NT2/D1 (cell line): Measurements from ENCODE around the gene HOMEZ.

ENCODE experiments used
- DNase-seq: peaks from one replicate; pipeline ENCODE4 v3.0.0-alpha.2; 2011; ENCODE audit warnings: low read depth, low spot score
- H3K27me3 ChIP-seq: 2 replicates; pipeline ENCODE4 v1.6.0; 2011; ENCODE audit warnings: mild to moderate bottlenecking; ENCODE audit not compliant: insufficient read length, insufficient read depth
- H3K36me3 ChIP-seq: 2 replicates; pipeline ENCODE4 v1.6.1; 2011; ENCODE audit warnings: mild to moderate bottlenecking, low read length, mixed read lengths; ENCODE audit not compliant: insufficient read depth, insufficient read length
- H3K4me1 ChIP-seq: 2 replicates; pipeline ENCODE4 v1.5.1; 2011; ENCODE audit not compliant: insufficient read depth, insufficient read length
- H3K4me3 ChIP-seq: 2 replicates; pipeline ENCODE4 v1.5.1; 2011; ENCODE audit warnings: low read depth; ENCODE audit not compliant: insufficient read length
- H3K9ac ChIP-seq: 2 replicates; pipeline ENCODE4 v1.6.0; 2011; ENCODE audit warnings: low read depth; ENCODE audit not compliant: insufficient read length
- H3K9me3 ChIP-seq: 2 replicates; pipeline ENCODE4 v1.5.1; 2011; ENCODE audit warnings: mild to moderate bottlenecking, low read length; ENCODE audit not compliant: insufficient read depth
- SUZ12 ChIP-seq: IDR thresholded peaks from 2 replicates; pipeline ENCODE4 v1.6.1; 2011; ENCODE audit not compliant: insufficient read length, insufficient read depth; ENCODE audit errors: extremely low read depth
- YY1 ChIP-seq: IDR thresholded peaks from 2 replicates; pipeline ENCODE4 v1.6.1; 2011; ENCODE audit not compliant: insufficient read length, insufficient read depth
- ZNF274 ChIP-seq: IDR thresholded peaks from 2 replicates; pipeline ENCODE4 v1.6.1; 2011; ENCODE audit warnings: mild to moderate bottlenecking, low read depth, low read length

HOMEZ gene

DNA sequence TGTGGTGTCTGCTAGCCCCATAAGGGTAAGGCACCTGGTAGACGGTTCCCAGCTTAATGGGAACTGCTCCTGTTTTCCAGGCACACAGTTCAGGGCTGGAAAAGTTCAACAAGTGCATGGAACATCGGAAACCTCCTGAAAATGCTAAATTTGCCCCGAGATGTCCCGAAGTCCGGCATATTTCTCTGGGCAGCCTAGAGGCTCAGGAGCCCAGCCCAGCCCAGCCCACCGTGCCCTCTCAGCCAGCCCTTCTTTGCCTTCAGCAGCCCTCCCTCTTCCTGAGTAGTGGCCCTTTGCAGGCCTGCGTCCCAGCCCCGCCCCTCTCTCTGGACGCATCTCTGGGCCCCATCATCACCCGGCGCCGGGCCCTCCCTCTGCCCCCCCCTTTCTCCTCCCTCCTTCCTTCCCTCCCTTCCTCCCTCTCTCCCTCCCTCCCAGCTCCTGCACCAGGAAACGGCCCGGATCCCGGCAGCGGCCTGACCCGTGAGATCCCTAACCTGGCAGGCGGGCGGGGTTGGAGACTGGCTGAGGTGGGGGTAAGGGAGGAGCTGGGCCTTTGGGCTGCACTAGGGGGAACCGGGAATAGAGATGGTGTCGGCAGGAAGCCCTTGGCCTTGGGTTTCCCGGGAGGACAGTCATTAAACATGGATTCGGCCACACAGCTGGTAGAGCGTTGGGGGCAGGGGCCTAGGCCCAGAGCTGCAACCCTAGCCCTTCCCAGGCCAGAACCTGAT lies 20.6 kb upstream of the HOMEZ start, which contains the start of gene BCL2L2:
BCL2L2 (plus strand) TSS at position 422 of the 734 bp plus-strand sequence. CDS start 935 bp downstream, outside the sequence.
- peak within 1 kb of the TSS; percentile 90 for H3K4me3 ChIP-seq
- peaks cover 4% of the 10 kb centered on the region for H3K4me1 ChIP-seq
- no peaks in the 10 kb centered on the region for H3K9me3 ChIP-seq
- no peak for TF ChIP-seq YY1
- TF ChIP-seq SUZ12, result no peak
- TF ChIP-seq ZNF274, result no peak
- peak within 1 kb of the TSS; percentile 98 for H3K9ac ChIP-seq
- H3K36me3 ChIP-seq, result peaks cover 42% of the 10 kb centered on the region
- peak; percentile 93 for DNase-seq
- H3K27me3 ChIP-seq, result peaks cover 22% of the 10 kb centered on the region

DNA sequence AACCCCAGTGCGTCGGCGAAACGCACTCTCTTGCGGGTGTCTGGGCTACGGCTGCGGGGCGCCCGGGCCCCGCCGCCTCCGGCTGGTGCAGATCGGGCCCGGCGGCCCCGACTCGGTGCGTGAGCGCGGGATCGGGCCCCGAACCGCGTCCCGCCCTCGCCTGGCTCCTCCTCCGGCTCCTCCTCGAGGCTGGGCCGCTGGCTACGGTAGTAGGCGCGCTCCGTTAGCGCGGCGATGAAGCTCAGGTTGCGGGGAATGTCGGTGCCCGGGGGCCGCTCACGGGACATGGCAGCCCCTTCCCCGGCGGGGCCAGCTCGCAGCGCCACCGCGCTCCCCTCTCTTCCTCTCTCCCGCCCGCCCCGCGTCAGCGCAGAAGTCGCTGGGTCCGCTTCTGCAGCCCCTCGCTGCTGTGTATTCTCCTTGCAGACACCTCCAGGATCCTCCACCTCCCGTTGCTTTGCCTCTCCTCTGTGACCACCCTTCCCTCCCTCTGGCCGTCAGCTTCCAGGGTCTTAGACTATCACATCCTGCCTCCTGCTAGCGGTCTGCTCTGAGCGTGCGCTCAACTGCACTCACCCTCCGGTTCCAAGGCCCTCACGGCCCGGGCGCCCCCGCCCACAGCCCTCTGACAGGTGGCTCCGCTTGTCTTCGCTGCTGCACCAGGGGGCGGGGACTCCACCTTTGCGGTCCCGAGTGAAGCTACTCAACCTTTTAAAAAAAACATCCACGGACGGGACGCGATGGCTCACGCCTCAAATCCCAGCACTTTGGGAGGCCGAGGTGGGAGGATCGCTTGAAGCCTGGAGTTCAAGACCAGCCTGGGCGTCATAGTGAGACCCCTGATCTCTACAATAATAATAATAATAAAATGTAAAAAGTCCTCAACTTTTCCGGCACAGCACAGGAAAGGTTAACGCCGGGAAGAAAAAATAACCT lies 16.6 kb upstream of the HOMEZ start, which contains the start of gene PPP1R3E:
PPP1R3E (minus strand) TSS at position 570 of the 936 bp plus-strand sequence; CDS start at position 287, 283 bp downstream.
- peak within 1 kb of the TSS; percentile 63 for H3K4me3 ChIP-seq
- peaks cover 4% of the 10 kb centered on the region for H3K4me1 ChIP-seq
- H3K9ac ChIP-seq, result peak within 1 kb of the TSS; percentile 83
- no peak for DNase-seq
- peaks cover 55% of the 10 kb centered on the region for H3K27me3 ChIP-seq
- TF ChIP-seq ZNF274 (no peak), SUZ12 (no peak), YY1 (no peak)
- no peaks in the 10 kb centered on the region for H3K9me3 ChIP-seq
- peaks cover 2% of the 10 kb centered on the region for H3K36me3 ChIP-seq

DNA sequence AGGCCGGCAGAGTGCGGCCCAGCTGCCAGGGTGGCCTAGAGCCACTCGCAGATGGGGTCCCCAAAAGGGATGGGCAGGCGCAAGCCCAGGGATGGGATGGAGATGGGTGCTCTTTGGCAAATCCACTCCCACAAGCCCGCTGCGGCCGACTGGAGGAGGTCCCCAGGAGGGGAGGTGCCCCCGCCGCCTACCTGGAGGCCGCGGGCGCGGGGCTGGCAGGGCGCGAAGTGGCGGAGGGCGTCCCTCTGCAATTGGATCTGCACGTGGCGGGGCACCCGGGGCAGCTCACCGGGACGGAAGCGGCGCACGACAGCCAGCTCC lies 16.0 kb upstream of the HOMEZ start:
- H3K4me1 ChIP-seq, result peaks cover 3% of the 10 kb centered on the region
- no peaks in the 10 kb centered on the region for H3K9me3 ChIP-seq
- no peak for TF ChIP-seq ZNF274

DNA sequence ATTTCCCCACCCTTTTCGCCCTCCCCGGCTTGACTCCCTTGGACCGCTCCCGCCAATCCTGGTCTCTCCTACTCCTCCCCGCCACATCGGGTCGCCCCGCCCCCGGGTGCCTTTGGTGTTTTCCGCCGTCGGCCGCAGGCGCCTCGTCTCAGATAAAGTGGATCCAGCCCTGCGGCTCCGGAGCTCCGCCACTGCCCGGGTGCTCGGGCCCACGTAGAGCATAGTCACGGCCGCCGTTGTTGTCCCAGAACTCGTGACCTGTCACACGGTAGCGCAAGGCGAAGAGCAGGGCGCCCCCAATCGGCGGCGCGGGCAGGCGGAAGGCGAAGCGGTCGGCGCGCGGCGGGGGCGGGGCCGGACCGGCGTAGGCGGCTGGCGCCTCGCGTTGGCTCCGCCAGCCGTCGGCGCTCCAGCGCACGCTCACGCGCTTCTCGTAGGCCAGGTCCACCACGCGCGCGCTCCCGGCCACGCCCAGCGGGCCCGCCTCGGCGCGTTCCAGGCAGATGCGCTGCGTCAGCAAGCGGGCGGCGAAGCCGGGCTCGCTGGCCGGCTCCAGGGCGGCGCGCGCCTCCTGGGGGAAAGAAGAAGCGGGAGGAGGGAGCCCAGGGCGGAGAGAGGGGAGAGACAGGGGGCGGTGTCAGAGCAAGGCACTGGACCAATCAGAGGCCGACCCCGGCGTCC lies 15.5 kb upstream of the HOMEZ start:
- H3K27me3 ChIP-seq, result peaks cover 66% of the 10 kb centered on the region

More for the DNA sequence above, 16.0 kb upstream of the HOMEZ start:
- no peak for DNase-seq
- Histone ChIP-seq H3K27me3 (peaks cover 61% of the 10 kb centered on the region), H3K36me3 (no peaks in the 10 kb centered on the region), H3K4me3 (peak overlapping the region; percentile 63), H3K9ac (peak overlapping the region; percentile 83)

DNA sequence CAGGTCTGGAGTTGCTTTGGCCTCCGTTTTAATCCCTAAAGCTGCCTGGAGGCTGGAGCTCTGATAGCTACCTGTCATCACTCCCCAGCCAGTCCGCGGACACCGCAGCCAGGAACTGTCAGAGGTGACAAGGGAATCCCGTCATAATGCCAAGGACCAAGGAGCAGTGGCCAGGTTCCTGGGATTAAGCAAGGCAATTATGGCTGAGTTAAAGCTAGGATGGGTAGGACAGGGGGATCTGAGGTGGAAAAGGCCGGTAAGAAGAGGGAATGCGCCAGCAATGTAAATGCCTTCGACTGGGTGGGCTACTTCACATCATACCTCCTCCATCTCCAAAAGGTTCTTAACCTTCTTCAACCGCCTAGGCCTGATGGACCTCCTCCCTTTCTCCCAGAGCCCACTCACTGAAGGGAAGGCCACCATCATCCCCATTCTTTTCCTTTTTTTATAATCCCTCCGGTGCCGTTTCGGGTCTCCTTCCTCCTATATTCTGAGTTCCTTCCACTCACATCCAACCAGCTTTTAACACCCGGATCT lies 14.8 kb upstream of the HOMEZ start:
- no peak for DNase-seq
- Histone ChIP-seq H3K9me3 (no peaks in the 10 kb centered on the region), H3K4me3 (peak overlapping the region; percentile 67), H3K36me3 (no peaks in the 10 kb centered on the region), H3K4me1 (peaks cover 3% of the 10 kb centered on the region), H3K9ac (peak overlapping the region; percentile 78), H3K27me3 (peaks cover 73% of the 10 kb centered on the region)
- TF ChIP-seq ZNF274, result no peak
- TF ChIP-seq SUZ12, result no peak
- TF ChIP-seq YY1, result no peak

More for the DNA sequence above, 15.5 kb upstream of the HOMEZ start:
- H3K4me1 ChIP-seq, result peaks cover 3% of the 10 kb centered on the region
- no peaks in the 10 kb centered on the region for H3K36me3 ChIP-seq
- TF ChIP-seq ZNF274, result no peak
- TF ChIP-seq SUZ12, result no peak
- no peak for TF ChIP-seq YY1
- H3K9me3 ChIP-seq, result no peaks in the 10 kb centered on the region
- DNase-seq, result peak; percentile 98
- H3K4me3 ChIP-seq, result peak overlapping the region; percentile 63
- H3K9ac ChIP-seq, result peak overlapping the region; percentile 87

DNA sequence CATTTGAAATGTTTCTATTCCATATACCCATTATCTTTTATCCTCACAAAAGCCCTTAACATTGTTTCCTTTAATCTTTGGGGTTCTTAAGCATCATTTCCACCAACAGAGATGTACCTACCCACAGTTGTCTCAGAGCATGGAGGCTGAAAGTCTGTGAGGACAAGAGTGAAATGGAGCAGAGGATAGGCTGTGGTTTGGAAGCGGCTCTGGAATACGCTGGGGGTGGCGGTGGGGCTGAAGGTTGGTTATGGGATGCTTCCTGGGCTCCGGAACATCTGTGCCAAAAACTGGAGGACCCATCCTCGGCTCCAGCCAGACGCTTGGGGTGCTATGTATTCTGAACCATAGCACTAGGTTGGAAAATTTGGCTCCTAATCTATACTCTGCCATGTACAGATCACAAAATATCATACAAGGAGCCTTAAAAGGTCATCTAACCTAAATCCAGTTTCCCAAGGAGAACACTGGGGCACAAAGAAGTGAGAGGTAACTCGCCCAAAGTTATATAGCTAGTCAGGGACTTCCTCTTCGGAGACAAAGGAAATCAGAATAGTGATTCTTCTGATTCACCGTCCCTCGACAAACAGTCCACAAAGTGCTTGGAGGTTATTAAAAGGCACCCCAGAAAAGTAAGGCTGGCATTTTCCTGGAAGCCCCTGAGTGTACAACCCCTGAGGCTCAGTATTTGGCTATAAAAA lies 14.2 kb upstream of the HOMEZ start:
- H3K9me3 ChIP-seq, result no peaks in the 10 kb centered on the region
- H3K9ac ChIP-seq, result peak overlapping the region; percentile 78
- H3K36me3 ChIP-seq, result no peaks in the 10 kb centered on the region
- TF ChIP-seq SUZ12, result no peak
- TF ChIP-seq ZNF274, result no peak
- TF ChIP-seq YY1, result no peak
- peaks cover 4% of the 10 kb centered on the region for H3K4me1 ChIP-seq
- H3K27me3 ChIP-seq, result peaks cover 79% of the 10 kb centered on the region
- peak overlapping the region; percentile 67 for H3K4me3 ChIP-seq
- DNase-seq, result no peak
